Measurements from ENCODE around the gene DNAJC7.

DNA sequence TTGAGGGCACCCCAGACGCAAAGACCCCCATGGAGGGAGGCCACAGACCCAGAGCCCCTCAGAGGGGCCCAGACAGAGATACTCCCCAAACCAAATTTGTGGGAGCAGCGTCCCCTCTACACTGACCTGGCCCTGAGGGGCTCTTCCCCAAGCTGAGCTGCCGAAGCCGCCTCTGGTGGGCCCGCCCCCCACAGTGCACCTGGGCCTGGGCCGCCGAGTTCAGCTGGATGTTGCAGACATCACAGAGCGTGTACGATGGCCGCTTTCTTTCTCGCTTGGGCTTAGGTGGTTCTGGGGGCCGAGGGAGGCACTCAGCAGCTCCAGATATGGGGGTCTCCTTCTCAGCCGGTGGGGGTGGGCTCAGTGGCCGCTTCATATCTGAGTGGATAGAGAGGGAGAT is 45.4 kb upstream of the DNAJC7 start:
- TF ChIP-seq, protein P1, sequence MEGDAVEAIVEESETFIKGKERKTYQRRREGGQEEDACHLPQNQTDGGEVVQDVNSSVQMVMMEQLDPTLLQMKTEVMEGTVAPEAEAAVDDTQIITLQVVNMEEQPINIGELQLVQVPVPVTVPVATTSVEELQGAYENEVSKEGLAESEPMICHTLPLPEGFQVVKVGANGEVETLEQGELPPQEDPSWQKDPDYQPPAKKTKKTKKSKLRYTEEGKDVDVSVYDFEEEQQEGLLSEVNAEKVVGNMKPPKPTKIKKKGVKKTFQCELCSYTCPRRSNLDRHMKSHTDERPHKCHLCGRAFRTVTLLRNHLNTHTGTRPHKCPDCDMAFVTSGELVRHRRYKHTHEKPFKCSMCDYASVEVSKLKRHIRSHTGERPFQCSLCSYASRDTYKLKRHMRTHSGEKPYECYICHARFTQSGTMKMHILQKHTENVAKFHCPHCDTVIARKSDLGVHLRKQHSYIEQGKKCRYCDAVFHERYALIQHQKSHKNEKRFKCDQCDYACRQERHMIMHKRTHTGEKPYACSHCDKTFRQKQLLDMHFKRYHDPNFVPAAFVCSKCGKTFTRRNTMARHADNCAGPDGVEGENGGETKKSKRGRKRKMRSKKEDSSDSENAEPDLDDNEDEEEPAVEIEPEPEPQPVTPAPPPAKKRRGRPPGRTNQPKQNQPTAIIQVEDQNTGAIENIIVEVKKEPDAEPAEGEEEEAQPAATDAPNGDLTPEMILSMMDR (IDR thresholded peaks at IDR 0.05) = no peak
- no peak for TF ChIP-seq POLR2A (IDR thresholded peaks at IDR 0.05)
- no peak for TF ChIP-seq POLR2AphosphoS5 (IDR thresholded peaks at IDR 0.05)
- no peak for TF ChIP-seq EP300 (IDR thresholded peaks at IDR 0.05)

Data from upper lobe of left lung (tissue), 4 donors.